Stimulated activated CD4-positive, alpha-beta T cell treated with anti-CD3 and anti-CD28 coated beads, Interleukin-15, amount 100 ng/mL, for 48 hours (primary cell): ENCODE measurements around the gene OR2H2.

ENCODE experiments used
- DNase-seq, 2 donors: peaks; one replicate each; pipeline ENCODE4 v3.0.0-alpha.2; 2020; ENCODE audit warnings: low read depth in 2 of 2

Gene OR2H2

DNA sequence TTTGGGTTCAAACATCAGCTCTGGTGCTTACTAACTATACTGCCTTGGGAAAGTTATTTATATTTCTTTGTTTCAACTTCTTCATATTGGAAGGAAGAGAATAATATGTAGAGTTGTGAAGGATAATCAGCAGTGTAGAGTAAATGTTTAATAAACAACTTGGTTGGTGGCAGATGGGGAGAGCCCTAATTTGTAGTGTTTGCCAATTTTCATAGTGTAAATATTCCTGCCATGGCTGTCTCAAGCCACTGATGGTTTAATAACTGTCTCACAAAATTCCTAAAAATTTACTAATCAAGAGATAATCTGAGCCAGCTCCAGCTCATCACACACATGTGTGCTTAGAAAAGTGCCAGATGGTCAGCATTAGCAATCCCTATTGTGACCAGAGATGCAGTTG, at the start of gene OR2H2:
Gene OR2H2, plus strand, starts transcription at position 301 of the 400 bp plus-strand sequence. CDS start 2,824 bp downstream, outside the sequence.
- no peak for DNase-seq

DNA sequence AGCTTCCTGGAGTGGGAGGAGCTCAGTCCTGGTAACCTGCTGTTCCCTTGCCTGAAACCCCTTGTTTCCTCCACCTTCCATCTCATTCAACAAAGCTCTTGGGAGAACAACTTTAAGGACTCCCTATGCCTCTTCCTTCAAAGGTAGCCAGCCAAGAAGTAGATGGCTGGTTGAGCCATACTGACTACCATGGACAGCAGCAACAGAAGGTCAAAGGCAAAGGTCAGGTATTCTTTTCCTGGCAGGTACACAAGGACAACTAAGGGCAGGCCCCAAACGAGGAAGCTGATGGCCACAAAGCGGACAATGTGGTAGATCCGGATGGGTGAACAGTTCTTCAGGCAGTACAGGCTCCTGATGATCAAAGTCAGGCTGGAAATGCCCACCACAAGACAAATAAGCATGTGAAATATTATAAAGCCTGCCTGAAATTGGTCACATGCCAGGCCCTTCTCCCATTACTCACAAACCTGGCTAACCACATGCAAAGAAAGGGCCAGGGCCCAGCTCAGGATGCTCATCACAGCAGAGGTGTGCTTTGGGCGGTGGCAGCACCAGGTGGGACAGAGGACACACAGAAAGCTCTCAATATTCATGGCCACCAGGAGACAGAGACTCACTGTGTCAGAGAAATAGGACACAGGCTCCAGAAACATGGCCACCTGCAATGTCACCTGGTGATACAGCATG, 47.1 kb upstream of the OR2H2 start:
- no peak for DNase-seq

DNA sequence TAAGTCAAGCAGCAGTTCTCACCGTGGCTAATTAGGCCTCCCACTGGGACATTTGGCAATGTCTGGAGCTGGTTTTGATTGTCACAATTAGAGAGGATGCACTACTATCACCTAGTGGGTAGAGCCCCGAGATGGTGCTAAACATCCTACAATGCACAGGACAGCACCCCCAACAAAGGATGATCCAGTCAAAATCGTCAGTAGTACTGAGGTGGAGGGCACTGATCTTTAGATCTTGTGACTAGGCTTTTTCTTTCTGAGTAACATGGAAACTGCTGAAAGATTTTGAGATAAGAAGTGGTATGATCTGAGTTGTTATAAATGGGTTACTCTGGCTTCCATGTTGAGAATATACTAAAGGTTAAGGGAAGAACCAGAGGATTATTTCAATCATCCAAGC, 37.3 kb upstream of the OR2H2 start:
- DNase-seq, result no peak

DNA sequence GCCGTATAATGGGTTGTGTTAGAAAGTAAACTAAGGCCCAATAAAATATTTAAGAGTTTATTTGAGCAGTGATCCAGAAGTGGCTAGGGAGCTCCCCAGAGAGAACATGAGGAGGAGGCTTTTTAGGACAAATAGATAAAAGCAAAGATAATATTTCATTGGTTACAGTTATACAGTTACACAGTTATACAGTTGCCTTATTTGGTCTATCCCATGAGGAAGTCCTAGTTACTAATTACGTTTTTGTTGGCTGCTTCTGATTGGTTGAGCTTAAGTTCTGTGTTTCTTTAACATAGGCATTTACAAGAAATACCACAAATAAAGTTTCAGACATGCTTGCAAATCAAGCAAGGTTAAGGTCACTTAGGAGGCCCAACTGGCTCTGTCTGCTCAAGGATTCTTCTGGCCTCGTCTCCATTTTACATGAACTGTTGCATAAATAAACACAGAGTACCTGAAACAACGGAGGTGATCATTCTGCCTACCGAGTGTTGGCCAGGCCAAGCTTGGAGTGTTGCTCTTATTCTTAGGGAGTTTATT, 32.3 kb upstream of the OR2H2 start:
- DNase-seq, result no peak

DNA sequence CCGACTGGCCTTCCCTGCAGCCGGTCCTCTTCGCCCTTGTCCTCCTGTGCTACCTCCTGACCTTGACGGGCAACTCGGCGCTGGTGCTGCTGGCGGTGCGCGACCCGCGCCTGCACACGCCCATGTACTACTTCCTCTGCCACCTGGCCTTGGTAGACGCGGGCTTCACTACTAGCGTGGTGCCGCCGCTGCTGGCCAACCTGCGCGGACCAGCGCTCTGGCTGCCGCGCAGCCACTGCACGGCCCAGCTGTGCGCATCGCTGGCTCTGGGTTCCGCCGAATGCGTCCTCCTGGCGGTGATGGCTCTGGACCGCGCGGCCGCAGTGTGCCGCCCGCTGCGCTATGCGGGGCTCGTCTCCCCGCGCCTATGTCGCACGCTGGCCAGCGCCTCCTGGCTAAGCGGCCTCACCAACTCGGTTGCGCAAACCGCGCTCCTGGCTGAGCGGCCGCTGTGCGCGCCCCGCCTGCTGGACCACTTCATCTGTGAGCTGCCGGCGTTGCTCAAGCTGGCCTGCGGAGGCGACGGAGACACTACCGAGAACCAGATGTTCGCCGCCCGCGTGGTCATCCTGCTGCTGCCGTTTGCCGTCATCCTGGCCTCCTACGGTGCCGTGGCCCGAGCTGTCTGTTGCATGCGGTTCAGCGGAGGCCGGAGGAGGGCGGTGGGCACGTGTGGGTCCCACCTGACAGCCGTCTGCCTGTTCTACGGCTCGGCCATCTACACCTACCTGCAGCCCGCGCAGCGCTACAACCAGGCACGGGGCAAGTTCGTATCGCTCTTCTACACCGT, 31.5 kb upstream of the OR2H2 start:
- DNase-seq, result peak in 1 of 2 donors; percentile 18

DNA sequence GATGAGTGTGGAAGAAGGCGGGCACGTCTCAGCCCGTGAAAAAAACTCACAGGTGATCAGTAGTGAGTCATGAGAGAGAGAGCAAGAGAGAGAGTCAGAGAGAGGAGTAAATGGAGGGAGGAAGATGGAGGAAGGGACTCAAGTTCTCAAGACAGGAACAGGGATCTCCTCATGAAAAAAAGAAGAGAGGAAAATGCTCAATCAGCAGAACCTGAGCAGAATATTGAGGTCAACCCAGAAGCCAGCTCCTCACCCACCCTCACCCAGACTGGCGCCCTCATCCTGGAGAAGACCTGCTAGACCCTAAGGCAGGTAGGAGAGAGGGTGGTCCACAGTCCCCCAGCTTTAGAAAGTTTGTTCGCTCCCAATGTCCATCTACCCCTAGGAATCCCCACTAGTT, 30.2 kb upstream of the OR2H2 start:
- DNase-seq, result no peak

DNA sequence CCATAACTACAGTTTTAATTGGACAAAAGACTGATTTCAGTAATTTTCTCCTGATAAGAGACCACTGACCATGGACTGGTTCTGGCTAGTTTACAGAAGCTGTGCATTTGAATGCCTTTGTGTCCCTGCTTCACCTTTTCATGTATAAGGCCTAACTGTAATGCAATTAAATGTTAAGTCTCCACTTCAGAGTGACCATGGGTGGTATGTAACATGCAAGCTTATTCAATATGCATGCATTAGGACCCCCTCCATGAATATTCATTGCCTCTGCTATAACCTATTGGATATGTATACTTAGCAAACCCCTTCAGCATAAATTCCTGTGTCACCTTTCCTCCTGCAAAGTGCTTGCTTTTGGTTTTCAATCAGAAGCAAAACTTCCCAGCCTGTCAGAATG, 27.6 kb upstream of the OR2H2 start:
- no peak for DNase-seq

DNA sequence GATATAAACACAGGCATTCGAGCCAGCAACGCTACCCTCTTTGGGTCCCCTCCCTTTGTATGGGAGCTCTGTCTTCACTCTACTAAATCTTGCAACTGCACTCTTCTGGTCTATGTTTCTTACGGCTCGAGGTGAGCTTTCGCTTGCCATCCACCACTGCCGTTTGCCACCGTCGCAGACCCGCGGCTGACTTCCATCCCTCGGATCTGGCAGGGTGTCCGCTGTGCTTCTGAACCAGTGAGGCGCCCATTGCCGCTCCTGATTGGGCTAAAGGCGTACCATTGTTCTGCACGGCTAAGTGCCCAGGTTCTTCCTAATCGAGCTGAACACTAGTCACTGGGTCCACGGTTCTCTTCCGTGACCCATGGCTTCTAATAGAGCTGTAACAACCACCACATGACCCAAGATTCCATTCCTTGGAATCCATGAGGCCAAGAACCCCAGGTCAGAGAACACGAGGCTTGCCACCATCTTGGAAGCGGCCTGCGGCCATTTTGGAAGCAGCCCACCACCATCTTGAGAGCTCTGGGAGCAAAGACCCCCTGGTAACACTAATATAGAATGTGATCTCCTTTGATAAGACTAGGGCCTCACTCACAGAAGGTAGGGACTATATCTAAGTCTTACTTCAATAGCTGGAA, 26.4 kb upstream of the OR2H2 start:
- DNase-seq, result no peak

DNA sequence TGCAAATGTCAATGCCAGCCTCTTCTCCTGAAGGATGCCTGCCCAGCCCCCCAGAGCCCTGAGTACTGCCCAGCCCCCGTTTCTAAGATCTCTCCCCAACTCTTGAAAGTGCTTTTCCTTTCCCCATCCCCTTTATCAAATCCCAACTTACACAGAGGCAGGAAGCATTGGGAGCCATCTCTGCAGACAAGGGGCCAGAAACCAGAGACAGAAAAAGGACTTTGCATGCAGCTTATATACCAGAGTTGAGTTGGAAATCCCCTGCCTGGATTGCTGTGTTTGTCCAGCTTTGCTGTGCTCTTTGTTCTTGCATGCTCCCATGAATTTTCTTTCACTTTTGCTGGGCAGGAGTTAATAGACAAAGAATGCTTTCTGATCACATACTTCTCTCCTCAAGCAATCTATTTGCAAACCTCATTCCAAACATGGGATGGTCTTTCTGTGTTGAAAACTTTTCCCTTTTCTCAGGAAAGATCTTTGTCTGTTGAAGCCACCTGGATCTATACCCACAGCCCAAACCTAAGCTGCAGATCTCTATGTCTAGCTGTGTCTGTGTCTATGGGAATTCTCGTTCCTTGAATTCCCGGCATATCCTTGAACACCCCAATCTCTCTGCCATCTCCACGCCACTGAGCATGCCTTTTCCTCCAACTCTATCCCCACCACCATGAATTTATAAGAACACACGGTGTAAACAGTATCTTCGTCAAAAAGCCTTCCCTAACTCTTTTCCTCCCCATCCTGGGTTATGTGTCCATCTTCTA, 25.2 kb upstream of the OR2H2 start, which contains the start of gene UBD:
Gene UBD, minus strand, starts transcription at position 209 of the 764 bp plus-strand sequence. Its CDS starts 31 bp downstream, at position 178.
- no peak for DNase-seq

DNA sequence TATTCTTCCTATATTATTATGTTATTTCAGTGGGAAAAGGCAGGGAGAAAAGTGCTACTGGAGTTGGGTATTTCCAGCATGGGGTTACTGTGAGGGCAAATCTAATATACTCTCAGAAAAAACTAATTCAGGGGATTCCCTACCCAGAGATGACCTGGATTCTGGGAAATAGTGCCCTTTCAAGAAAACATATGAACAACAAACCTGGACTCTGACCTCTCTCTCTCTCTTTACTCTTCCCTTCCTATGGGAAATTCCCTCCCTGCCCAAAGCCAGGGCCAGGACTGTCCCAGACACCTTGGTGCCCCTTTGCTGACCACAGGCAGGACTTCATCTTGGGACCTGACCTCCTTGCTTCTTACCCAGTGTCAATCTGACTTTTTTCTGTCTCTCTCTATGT, 23.8 kb upstream of the OR2H2 start:
- no peak for DNase-seq

DNA sequence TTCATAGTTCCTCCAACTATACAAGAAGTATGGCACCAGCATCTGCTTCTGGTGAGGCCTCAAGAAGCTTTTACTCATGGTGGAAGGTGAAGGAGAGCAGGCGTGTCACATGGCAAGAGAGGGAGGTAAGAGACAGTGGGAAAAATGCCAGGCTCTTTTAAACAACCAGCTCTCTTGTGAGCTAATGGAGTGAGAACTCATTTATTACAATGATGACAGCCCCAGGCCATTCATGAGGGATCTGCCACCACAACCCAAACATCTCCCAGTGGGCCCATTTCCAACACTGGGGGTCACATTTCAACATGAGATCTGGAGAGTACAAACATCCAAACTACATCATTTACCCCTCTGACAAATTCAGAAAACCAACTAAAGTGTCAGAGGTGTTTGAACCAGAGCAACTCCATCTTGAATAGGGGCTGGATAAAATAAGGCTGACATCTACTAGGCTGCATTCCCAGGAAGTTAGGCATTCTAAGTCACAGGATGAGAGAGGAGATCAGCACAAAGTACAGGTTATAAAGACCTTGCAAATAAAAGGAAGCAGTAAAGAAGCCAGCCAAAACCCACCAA, 23.2 kb upstream of the OR2H2 start:
- no peak for DNase-seq

DNA sequence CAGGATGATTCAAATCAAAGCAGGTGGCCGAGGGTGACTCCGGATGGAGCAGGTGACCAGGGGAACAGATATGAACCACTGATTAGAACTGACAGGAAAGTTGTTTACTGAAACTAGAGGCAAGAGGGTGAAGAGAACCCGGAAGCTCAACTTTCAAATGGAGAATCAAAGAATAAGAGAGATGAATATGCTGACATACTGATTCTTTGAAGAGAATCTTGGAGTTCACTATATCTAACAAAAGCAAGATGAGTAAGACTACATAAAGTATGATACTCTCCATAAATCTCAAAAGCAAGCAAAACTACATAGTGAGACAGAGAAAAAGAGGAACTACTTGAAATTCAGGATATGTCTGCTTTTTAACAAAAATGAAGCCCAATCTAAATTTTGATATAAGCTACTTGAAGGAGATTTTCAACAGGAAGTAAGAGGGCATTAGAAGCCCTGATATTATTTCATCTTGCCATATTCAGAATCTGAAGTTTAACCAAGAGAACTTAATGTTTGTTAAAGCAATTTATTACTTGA, 21.4 kb upstream of the OR2H2 start:
- no peak for DNase-seq

DNA sequence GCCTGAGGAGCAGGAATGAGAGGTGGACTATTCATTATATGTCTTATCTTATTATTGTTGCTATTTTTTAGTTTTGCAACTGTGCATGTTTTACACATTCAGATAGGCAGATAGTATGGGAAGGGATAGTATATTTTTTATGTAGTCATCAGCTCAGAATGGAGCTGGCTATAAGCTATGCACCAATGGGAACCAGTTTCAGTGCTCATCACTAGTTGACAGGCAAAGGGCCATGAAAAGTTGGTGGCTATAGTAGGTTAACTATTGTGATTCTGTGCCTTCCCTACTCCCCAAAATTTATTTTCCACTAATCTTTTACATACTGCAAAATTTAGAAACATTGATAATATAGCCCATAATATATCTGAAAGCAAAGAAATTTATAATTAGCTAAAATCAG, 20.0 kb upstream of the OR2H2 start:
- no peak for DNase-seq

DNA sequence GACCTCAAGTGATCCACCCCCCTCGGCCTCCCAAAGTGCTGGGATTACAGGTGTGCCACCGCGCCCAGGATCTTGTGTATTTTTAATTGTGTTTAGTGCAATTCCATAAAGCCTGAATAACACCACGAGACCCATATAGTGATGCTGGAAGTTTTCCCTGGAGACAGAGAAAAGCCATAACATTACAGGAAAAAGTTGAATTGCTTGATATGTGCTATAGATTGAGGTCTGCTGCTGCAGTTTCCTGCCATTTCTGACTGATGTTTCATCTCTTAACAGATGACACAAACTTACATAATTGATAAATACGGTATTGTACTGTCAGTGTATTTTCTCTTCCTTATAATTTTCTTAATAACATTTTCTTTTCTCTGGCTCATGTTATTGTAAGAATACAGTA, 18.1 kb upstream of the OR2H2 start:
- DNase-seq, result no peak

DNA sequence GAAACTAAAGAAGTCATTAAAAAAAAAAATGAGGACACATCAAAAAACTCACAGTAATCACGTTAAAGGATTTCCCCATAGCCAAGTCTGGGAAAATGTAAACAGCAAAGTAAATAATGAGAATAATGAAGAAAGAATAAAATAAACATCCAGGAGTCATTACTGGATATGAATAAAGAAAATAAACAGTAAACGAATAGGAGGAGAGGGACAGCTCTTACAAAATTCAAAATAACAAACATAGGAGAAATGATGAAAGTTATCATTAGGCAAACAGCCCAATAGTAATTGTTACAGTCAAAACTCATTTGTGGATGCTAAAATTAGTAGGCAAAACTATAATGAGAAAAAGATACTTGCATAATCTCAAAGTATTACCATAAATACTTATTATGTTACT, 17.4 kb upstream of the OR2H2 start:
- no peak for DNase-seq

DNA sequence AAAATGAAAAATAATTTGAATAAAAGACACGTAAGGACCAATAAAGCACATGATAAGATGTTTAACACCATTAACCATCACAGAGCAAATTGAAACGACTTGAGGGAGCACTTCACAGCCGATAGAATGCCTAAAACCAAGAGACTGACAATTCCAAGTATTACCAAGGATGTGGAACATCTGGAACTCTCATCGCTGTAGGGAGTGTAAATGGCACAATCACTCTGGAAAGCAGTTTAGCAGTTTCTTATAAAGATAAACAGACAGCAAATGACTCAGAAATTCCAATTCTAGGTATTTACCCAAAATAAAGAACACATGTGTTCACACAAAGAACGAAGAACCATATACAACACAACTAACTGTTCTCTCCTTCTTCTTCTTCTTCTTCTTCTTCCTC, 16.9 kb upstream of the OR2H2 start:
- no peak for DNase-seq

DNA sequence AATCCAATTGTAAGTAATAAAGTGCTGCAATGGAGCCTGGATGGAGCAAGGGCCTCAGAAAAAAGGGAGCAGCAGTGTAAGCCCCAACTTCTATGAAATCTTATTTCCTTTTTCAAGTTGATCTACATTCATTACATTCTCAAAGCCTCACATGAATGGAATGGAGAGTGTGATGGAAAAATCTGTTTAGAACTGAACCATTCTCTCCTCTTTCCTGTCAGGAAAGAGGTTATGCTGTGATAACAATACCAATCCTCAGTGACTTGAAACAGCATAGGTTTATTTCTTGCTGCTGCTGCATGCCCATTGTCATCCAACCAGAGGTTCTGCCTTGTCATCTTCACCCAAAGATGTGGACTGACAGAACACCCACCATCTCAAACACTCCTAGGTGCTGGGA, 8.9 kb upstream of the OR2H2 start:
- DNase-seq, result no peak

DNA sequence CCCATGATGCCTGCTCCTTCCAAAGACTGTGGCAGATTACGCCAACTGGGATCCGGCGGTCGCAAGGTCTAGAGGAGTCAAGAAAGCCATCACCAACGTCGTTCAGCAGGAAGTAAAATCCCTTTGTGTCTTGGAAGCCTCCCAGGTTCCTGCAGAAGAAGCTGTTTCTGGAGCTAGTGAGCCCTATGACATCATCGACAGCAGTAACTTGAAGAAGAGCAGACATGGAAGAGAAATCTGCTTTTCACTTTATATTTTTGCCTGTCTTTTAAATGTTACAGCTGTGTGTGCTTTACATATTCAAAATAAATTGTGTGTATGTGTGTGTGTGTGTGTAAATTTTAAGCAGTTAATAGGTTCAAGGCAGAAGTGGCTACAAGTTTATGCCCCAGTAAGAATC, 7.4 kb upstream of the OR2H2 start:
- no peak for DNase-seq

DNA sequence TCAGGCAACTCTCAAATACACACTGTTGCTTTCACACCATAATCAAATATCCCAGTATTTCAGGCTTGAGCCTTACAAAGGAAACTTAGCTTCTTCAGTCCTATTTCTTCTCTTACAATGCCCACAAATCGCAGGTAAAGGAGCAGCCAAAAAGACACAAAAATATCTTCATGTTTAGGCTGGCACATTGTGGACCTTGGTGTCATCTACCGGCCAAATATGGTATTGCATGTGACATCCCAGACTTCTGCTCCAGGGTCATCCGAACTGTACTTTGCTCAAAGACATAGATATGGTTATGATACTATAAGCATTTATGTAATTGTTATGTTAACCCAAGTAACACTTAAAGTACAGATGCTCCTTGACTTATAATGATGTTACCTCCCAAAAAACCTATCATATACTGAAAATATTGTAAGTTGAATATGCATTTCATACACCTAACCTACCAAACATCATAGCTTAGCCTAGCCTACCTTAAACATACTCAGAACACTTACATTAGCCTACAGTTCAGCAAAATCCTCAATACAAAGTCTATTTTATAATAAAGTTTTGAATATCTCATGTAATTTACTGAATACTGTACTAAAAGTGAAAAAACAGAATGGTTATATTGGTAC, 4.6 kb downstream of the OR2H2 start:
- peak in 1 of 2 donors; percentile 34 for DNase-seq

DNA sequence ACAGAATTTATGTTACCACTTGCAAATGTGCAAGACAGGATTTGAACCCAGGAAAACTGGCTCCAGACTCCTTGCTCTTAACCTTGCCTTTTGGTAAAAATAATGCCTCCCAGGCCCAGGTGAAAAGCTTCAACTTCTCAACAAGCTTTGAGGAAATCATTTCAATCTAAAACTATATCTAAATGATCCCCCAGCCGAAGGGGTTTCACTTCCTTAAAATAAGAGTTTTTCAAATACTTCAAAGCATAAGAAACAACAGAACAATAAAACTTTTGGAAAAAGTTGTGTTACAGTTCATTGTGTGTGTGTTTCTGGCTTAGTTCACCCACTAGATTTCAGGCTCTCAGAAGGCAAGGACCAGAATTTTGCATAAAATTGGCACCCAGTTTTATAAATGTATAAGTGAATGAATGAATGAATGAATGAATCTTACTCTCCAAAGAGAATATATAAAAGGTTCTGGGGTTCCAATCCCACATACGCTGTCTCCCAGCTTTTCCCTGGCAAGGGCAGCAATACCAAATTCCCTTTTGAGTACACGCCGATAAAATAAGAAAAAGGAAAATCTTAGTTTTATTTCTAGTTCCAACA, 5.4 kb downstream of the OR2H2 start:
- no peak for DNase-seq
